Activated gamma-delta T cell treated with Interleukin-2 at 50 U/mL for 16 hours (primary cell): ENCODE measurements around the gene NGF.

Experiments
- DNase-seq: peaks from one replicate; pipeline ENCODE4 v3.0.0-alpha.2; 2020

NGF gene

GRCh38 chr1:115278211-115278610 lies 59.8 kb downstream of the NGF start:
- DNase-seq: no peak

DNA sequence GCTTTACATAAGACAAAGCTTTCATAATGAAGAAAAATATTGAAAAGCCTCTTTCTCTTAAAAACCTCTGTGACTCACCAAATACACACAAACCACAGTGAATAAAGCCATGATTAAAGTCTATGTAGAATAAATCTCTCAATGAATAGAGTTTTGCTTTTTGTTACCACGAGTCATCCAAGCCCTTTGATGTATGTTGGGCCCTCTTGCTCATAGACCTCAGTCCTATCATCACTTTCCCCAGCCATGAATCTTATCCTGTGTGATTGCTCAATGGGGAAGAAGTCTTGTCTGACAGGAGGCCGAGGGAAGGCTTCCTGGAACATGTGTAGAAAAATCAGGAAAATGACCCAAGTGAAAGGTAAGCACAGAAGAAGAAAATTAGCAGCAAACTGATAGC lies 60.8 kb downstream of the NGF start:
- DNase-seq: no peak

GRCh38 chr1:115275216-115275615 lies 62.8 kb downstream of the NGF start:
- DNase-seq: no peak

- DNase-seq: no peak
These were observed 63.6 kb downstream of the NGF start for GRCh38 chr1:115274467-115274866.

GRCh38 chr1:115266729-115267421 lies 71.2 kb downstream of the NGF start:
- DNase-seq: no peak

- DNase-seq: no peak
These were observed 73.0 kb downstream of the NGF start for GRCh38 chr1:115265099-115265498.

GRCh38 chr1:115262886-115263285 lies 75.2 kb downstream of the NGF start:
- no peak for DNase-seq

GRCh38 chr1:115261496-115261895 lies 76.6 kb downstream of the NGF start:
- DNase-seq: no peak

GRCh38 chr1:115258302-115258866 lies 79.7 kb downstream of the NGF start:
- DNase-seq: no peak

DNA sequence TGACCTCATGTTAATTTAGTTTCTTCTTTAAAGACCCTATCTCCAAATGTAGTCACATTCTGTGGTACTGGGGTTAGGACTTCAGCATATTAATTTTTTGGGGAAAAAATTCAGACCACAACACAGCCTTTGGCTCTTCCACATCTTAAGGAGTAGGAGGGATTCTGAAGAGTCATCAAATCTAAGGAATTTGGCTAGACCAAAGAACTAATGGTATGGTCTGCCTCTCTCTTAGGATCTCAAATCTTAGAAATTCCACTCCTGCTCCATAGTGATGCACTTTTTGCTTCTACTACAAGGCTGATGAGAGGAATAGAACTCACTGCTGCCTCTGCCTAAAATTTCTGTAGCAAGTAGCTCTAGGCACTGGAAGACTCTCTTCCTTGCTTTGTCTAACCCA lies 80.5 kb downstream of the NGF start:
- DNase-seq: no peak

DNA sequence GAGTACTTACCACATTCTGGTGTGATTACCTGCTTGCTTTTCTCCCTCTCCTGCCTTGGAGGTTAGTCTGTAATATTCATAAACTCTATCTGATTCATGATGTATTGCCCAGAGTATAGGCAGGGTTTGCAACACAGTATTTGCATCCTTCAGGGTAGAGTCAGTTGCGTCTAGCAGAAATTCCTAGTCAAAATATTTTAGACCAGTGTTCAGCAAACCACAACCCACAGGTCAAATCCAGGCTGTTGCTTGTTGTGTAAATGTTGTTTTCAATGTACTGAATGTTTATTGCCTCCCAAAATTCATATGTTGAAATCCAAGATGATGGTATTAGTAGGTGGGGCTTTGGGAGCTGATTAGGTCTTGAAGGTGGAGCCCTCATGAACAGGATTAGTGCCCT lies 82.9 kb downstream of the NGF start:
- DNase-seq: no peak

- DNase-seq: no peak
These were observed 85.5 kb downstream of the NGF start for GRCh38 chr1:115252585-115252984.

- no peak for DNase-seq
These were observed 86.2 kb downstream of the NGF start for GRCh38 chr1:115251856-115252255.

- DNase-seq: no peak
These were observed 86.7 kb downstream of the NGF start for GRCh38 chr1:115251340-115251748.

- DNase-seq: no peak
These were observed 91.5 kb downstream of the NGF start for GRCh38 chr1:115246526-115246925.

- DNase-seq: no peak
These were observed 92.8 kb downstream of the NGF start for GRCh38 chr1:115245227-115245626.

- no peak for DNase-seq
These were observed 95.5 kb downstream of the NGF start for GRCh38 chr1:115242543-115242942.

- no peak for DNase-seq
These were observed 96.7 kb downstream of the NGF start for GRCh38 chr1:115241309-115241708.

DNA sequence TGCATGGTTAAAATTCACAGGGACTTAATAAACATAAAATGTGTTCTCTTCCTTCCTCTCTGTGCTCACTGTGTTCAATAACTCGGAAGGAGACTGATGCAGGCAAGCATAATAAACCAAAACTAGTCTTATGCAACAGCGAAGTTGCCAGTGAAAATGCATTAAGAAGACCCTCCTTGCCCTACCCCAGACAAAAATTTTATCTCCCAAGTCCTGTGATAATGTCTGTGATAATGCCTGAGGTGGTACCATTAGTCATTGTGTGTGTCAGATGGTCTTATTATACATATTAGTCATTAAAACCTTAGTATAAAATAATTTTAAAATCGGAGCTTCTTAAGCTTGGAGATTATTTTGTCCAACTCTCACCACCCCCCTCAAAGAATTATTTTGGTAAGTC lies 97.8 kb downstream of the NGF start:
- DNase-seq: no peak

DNA sequence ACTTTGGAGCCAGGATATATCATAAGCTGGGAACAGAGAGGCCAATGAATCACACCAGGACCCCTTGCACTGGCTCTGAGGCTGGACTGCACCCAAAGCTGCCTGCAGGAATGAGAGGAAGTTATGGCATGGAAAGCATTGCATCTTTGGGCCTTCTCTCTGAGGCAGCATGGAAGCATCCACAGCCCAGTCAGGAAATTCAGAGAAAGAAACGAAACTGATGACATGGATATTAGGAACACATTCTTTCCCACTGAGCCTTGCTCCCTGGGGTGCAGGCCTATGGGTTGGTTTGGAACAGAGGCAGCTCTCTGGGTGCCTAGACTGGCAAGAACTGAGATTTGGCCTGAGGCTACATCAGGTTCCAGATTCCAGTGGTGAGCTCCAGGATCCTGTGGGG lies 98.6 kb downstream of the NGF start:
- DNase-seq: no peak

DNA sequence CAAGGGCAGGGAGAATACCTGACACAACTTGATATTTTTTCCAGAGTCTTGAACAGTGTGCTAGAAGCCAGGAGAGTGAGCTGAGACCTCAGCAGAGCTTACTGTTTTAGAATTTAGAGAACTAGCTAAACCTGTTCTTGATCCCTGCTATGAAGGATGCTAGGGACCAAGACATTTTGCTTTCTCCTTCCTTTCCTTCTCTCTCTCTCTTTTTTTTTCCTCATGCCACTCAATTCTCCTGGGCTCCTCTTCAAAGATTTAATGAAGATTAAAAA lies 99.0 kb downstream of the NGF start:
- no peak for DNase-seq

DNA sequence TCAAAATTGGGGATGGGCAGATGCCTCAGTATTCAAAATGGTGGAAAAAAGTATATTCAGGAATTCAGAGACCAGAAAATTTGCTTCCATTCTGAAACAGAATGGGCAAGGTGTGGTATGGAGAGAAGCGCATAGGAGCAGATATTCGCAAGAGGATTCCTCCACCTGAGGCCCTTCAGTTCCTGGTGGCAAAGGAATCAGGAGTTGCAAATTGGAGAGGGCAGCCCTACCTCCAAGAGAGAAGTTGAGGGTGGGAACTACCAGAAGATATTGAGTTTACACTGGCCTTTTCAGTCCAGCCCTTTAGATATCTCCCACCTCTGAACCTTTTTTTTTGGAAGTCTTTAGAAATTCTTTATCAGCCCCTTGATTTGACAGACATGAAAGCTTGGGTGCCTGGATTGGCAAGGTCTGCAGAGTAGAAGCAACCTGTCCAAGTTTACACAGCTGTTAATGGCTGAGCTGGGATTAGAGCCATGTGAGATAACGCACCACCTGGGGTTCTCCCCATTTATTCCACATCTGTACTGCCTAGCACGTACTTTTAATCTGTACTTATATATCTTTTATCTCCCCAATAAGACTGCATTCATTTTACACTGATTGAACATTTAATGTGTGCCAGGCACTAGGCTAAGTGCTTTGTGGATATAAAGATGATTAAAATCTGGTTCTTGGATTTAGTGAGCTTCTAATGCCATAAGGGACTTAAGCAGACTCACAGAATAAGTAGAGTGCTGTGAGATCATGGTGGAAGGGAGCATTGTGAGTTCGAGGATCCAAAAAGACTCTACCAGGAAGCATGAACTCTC lies 99.5 kb downstream of the NGF start:
- DNase-seq: no peak

- no peak for DNase-seq
These were observed 100.5 kb downstream of the NGF start for GRCh38 chr1:115237507-115237906.

DNA sequence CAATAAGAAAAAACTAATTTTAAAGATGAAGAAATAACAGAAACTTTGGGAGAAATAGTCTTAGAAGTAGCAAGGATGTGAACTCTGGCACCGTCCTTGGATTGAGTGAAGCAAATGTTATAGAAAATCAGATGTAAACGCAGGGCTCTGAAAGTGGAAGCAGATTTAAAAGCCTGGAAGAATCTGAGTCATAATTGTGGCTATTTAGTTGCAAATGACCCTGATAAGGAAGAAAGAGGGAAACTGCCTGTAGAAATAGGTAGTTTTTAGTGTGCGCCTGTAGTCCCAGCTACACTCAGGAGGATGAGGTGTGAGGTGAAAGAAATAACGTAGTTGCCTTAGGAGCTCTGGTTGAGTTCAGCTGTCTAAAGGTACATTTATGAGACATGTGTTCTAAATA lies 101.0 kb downstream of the NGF start:
- DNase-seq: no peak
